SU-DHL-6 (cell line): ENCODE data around the gene FAM114A1.

ENCODE experiments used
- CTCF ChIP-seq: fragments of 200-600 bp; sonication (generic); IDR thresholded peaks from one replicate; pipeline ENCODE4 v1.5.1; 2017; ENCODE audit warnings: antibody characterized with exemption, mild to moderate bottlenecking, low read length, moderate library complexity; ENCODE audit not compliant: insufficient read depth, poor library complexity, severe bottlenecking
- EZH2phosphoT487 ChIP-seq: fragments of 200-600 bp; sonication (generic), shearing (Covaris generic); conservative IDR thresholded peaks from 2 replicates; pipeline ENCODE4 v1.6.1; 2018; ENCODE audit warnings: mild to moderate bottlenecking, antibody characterized with exemption, low read length, moderate library complexity, mixed read lengths

DNA sequence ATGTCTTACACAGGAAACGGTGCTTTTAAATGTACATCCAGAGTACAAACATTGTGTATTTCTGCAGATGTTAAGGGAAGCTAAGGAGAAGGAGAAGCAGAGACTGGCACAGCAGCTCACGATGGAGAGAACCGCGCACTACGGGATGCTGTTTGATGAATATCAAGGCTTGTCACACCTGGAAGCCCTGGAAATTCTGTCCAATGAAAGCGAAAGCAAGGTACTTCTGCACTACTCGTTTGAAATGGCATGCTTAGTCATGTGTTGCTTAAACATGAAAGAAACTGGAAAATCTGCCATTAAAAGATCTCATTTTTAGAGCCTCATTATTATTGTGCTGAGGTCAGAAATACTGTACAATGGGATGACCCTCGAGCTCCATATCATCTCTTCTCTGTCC is 47.2 kb downstream of the FAM114A1 start:
- TF ChIP-seq CTCF (no peak), EZH2phosphoT487 (no peak)
